Fibroblast of lung (primary cell): ENCODE data around the gene EPS15. TPM values are rescaled to one million over a fixed set of nuclear protein-coding genes. Genes with fewer than 3 reads are reported as not detected.

Experiments used
- DNase-seq, 2 donors: peaks; one replicate each; pipeline versions ENCODE4 v3.0.0 to v3.0.0-alpha.2; 2010; ENCODE audit warnings: low read depth in 2 of 2
- H2AFZ ChIP-seq: 2 replicates; pipeline ENCODE4 v1.5.1; 2012; ENCODE audit warnings: low read length, control low read depth, inconsistent platforms
- H3K27ac ChIP-seq: 2 replicates; pipeline ENCODE4 v1.5.1; 2011; ENCODE audit warnings: low read length, control low read depth; ENCODE audit not compliant: insufficient read depth
- H3K27me3 ChIP-seq: 2 replicates; pipeline ENCODE4 v1.5.1; 2011; ENCODE audit warnings: mild to moderate bottlenecking, low read length; ENCODE audit not compliant: control insufficient read depth, insufficient read depth
- H3K36me3 ChIP-seq: 2 replicates; pipeline ENCODE4 v1.5.1; 2011; ENCODE audit warnings: low read length; ENCODE audit not compliant: control insufficient read depth, insufficient read depth
- H3K4me1 ChIP-seq: 2 replicates; pipeline ENCODE4 v1.5.1; 2011; ENCODE audit warnings: low read length; ENCODE audit not compliant: control insufficient read depth, insufficient read depth; ENCODE audit errors: extremely low read depth
- H3K4me2 ChIP-seq: 2 replicates; pipeline ENCODE4 v1.5.1; 2011; ENCODE audit warnings: low read length, control low read depth; ENCODE audit not compliant: insufficient read depth; ENCODE audit errors: extremely low read depth
- H3K4me3 ChIP-seq, 4 experiments: fragments of 200-600 bp in 1 of 4; sonication (generic) in 1 of 4; replicated peaks in 1 of 4; 2 replicates each; pipeline ENCODE4 v1.5.1; 2011 to 2016; ENCODE audit warnings: low read length in 4 of 4, low read depth in 3 of 4, mild to moderate bottlenecking in 3 of 4, control low read depth in 2 of 4, inconsistent platforms in 1 of 4, mixed read lengths in 1 of 4; ENCODE audit not compliant: insufficient read depth in 1 of 4; ENCODE audit errors: control extremely low read depth in 1 of 4
- H3K79me2 ChIP-seq: 2 replicates; pipeline ENCODE4 v1.5.1; 2012; ENCODE audit warnings: mild to moderate bottlenecking, low read length, inconsistent platforms; ENCODE audit not compliant: control insufficient read depth, insufficient read depth
- H3K9ac ChIP-seq: 2 replicates; pipeline ENCODE4 v1.5.1; 2011; ENCODE audit warnings: mild to moderate bottlenecking, low read length, control low read depth; ENCODE audit not compliant: insufficient read depth
- H3K9me3 ChIP-seq: 2 replicates; pipeline ENCODE4 v1.5.1; 2012; ENCODE audit warnings: low read depth, low read length; ENCODE audit not compliant: control insufficient read depth, insufficient read depth
- H4K20me1 ChIP-seq: 2 replicates; pipeline ENCODE4 v1.5.1; 2011; ENCODE audit warnings: low read length; ENCODE audit not compliant: control insufficient read depth, insufficient read depth; ENCODE audit errors: extremely low read depth
- EZH2 ChIP-seq: IDR thresholded peaks from 2 replicates; pipeline ENCODE4 v1.5.1; 2012; ENCODE audit warnings: low read length, control low read depth, mild to moderate bottlenecking; ENCODE audit errors: missing control alignments
- polyA plus RNA-seq, 2 donors: library from polyadenylated mRNA; depleted of rRNA in 1 of 2; stranded (reverse) in 1 of 2; unstranded in 1 of 2; fragments of >200 nt; gene quantifications; 2 replicates each; pipeline ENCODE4 v1.2.1, GENCODE V29; 2011 to 2012; ENCODE audit warnings: missing spikeins in 1 of 2
- total RNA-seq: library from RNA; depleted of rRNA; stranded (reverse); fragments of >200 nt; gene quantifications from 2 replicates; pipeline ENCODE4 v1.2.1, GENCODE V29; 2014
- TF ChIP-seq, protein P1 (sequence below), 2 donors: IDR thresholded peaks in 1 of 2; conservative IDR thresholded peaks in 1 of 2; 1 replicate in 1 of 2; 2 replicates in 1 of 2; pipeline ENCODE4 v1.5.1; 2011 to 2012; ENCODE audit warnings: low read length in 2 of 2, control low read depth in 1 of 2, inconsistent platforms in 1 of 2, low read depth in 1 of 2, mild to moderate bottlenecking in 1 of 2

The EPS15 gene
- total and polyA plus RNA-seq, 2 donors (not counting 1 experiment from before 2014, with no cell fraction given) = 67.7 to 75.5 TPM

DNA sequence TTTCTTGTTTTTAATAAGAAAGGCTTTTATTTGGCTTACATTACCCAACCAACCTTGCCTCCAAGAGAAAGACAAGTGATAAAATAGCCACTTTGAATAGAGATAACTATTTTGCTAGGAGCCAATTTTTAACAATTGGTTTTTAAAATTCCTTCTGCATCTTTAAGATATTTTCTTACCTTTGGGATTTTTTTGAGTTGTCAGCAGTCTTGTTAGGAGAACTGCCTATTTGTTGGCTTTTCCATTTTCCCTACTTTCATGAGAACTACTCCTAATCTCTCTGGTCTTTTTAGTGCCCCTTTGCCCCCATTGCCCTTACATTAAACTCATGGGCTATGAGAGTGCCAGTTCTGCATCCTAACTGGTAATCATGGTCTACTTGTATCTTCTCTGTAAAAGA is 38.1 kb upstream of the EPS15 start:
- H3K36me3 ChIP-seq = no peaks in the 10 kb centered on the region
- H4K20me1 ChIP-seq = no peaks in the 10 kb centered on the region
- H3K9me3 ChIP-seq = no peaks in the 10 kb centered on the region
- H3K9ac ChIP-seq = no peak overlapping the region
- no peaks in the 10 kb centered on the region for H3K27me3 ChIP-seq
- no peak for DNase-seq
- no peak overlapping the region for H2AFZ ChIP-seq
- TF ChIP-seq, protein P1, sequence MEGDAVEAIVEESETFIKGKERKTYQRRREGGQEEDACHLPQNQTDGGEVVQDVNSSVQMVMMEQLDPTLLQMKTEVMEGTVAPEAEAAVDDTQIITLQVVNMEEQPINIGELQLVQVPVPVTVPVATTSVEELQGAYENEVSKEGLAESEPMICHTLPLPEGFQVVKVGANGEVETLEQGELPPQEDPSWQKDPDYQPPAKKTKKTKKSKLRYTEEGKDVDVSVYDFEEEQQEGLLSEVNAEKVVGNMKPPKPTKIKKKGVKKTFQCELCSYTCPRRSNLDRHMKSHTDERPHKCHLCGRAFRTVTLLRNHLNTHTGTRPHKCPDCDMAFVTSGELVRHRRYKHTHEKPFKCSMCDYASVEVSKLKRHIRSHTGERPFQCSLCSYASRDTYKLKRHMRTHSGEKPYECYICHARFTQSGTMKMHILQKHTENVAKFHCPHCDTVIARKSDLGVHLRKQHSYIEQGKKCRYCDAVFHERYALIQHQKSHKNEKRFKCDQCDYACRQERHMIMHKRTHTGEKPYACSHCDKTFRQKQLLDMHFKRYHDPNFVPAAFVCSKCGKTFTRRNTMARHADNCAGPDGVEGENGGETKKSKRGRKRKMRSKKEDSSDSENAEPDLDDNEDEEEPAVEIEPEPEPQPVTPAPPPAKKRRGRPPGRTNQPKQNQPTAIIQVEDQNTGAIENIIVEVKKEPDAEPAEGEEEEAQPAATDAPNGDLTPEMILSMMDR (conservative IDR thresholded peaks at IDR 0.05 in 1 of 2, IDR thresholded peaks at IDR 0.05 in 1 of 2; ENCODE audit: low read depth in 1 of 2, low read length in 2 of 2) = no peak
- no peak for TF ChIP-seq EZH2
- H3K4me2 ChIP-seq = no peak overlapping the region
- no peak overlapping the region for H3K4me3 ChIP-seq
- no peak overlapping the region for H3K27ac ChIP-seq
- peaks cover 6% of the 10 kb centered on the region for H3K4me1 ChIP-seq
- no peaks in the 10 kb centered on the region for H3K79me2 ChIP-seq

DNA sequence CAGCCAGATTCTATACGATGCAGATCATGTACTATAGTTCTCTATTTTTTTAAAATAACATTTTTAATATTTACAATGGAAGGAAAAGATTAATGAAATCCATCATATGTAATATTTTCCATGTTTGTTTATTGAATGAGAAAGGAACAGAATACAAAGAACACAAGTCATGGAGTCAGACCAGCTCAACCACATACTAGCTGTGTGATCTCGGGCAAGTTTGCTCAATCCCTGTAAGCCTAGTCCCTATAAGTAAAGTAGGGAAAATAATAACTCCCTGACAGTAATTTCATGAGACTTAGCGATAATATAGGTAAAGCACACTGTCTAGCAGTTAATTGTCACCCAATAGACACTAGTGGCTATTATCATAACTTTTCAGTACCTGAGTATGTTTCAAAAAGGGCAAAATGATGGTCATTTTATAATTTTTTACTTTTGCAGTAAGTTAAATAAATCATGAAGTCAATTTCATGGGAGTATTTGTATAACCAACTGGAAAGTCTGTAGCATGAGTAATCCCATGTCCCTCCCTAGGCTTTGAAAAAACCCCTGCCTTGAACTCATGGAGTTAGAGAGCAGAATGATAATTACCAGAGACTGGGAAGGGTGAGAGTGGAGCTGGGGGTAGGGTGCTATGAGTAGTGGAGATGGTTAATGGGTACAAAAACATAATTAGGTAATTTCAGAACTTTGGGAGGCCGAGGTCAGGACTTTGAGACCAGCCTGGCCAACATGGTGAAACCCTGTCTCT is 37.0 kb upstream of the EPS15 start:
- Histone ChIP-seq H3K4me3 (no peak overlapping the region), H3K4me2 (no peak overlapping the region), H3K79me2 (no peaks in the 10 kb centered on the region), H3K27ac (no peak overlapping the region), H3K9ac (no peak overlapping the region), H3K9me3 (no peaks in the 10 kb centered on the region), H2AFZ (no peak overlapping the region), H3K4me1 (peaks cover 6% of the 10 kb centered on the region), H3K27me3 (no peaks in the 10 kb centered on the region), H4K20me1 (no peaks in the 10 kb centered on the region), H3K36me3 (no peaks in the 10 kb centered on the region)
- no peak for TF ChIP-seq EZH2
- DNase-seq = peak in 1 of 2 donors; percentile 19

DNA sequence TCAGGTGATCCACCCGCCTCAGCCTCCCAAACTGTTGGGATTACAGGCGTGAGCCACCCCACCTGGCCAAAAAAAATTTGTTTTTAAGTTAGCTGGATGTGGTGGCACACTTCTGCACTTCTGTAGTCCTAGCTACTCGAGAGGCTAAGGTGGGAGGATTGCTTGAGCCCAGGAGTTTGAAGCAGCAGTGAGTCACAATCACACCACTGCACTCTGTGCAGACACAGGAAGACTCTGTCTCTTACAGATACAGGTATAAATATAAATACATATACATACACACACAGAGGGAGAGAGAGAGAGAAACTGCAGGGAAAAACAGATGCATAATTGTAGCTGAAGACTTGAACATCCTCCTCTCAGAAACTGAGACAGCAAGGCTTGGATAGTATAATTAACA is 34.8 kb upstream of the EPS15 start:
- no peak for TF ChIP-seq EZH2
- TF ChIP-seq, protein P1 (conservative IDR thresholded peaks at IDR 0.05 in 1 of 2, IDR thresholded peaks at IDR 0.05 in 1 of 2; ENCODE audit: low read depth in 1 of 2, low read length in 2 of 2) = no peak
- H3K27ac ChIP-seq = no peak overlapping the region
- H3K4me1 ChIP-seq = peaks cover 5% of the 10 kb centered on the region
- no peak overlapping the region for H3K9ac ChIP-seq
- H3K4me2 ChIP-seq = no peak overlapping the region
- H3K79me2 ChIP-seq = no peaks in the 10 kb centered on the region
- no peaks in the 10 kb centered on the region for H3K27me3 ChIP-seq
- no peak overlapping the region for H2AFZ ChIP-seq
- no peaks in the 10 kb centered on the region for H3K9me3 ChIP-seq
- no peak overlapping the region for H3K4me3 ChIP-seq
- no peaks in the 10 kb centered on the region for H4K20me1 ChIP-seq
- DNase-seq = no peak
- no peaks in the 10 kb centered on the region for H3K36me3 ChIP-seq
